Naive thymus-derived CD4-positive, alpha-beta T cell (primary cell): Measurements from ENCODE around the gene BRAP. TPM values are rescaled to one million over a fixed set of nuclear protein-coding genes. Genes with fewer than 3 reads are reported as not detected.
"Not testable (repeated sequence)": the region's sequence is repeated elsewhere in the genome, so short reads cannot be mapped to it uniquely, and the experiment has no call there.

Experiments used
- ATAC-seq: fragments of 150-1000 bp; cut with Tn5 transposase; 2 replicates; pipeline ENCODE4 v1.10.0; 2021; ENCODE audit warnings: mild to moderate bottlenecking, moderate library complexity
- CTCF ChIA-PET: fragments of 350-600 bp; sonication (Branson Sonifier 250); formaldehyde crosslinking; loops from one replicate; lab custom pipeline; 2021; ENCODE audit warnings: antibody characterized with exemption; lab: Charles Lee
- POLR2A ChIA-PET: fragments of 350-600 bp; sonication (Branson Sonifier 250); formaldehyde crosslinking; loops from one replicate; lab custom pipeline; 2021; ENCODE audit warnings: antibody characterized with exemption, inconsistent platforms; lab: Charles Lee
- DNase-seq, 9 donors: peaks; one replicate each; pipeline versions ENCODE4 v3.0.0 to v3.0.0-alpha.2; 2020 to 2022; ENCODE audit warnings: mixed read lengths in 1 of 9
- H3K27ac ChIP-seq: one replicate; pipeline ENCODE4 v1.7.0; 2013; ENCODE audit warnings: mild to moderate bottlenecking, low read depth, low read length, moderate library complexity
- H3K27me3 ChIP-seq, 2 donors: one replicate each; pipeline ENCODE4 v1.7.0; 2013; ENCODE audit warnings: low read length in 2 of 2, mild to moderate bottlenecking in 2 of 2, moderate library complexity in 2 of 2; ENCODE audit not compliant: control insufficient read depth in 2 of 2, insufficient read depth in 2 of 2
- H3K36me3 ChIP-seq, 3 experiments: 1 replicate in 2 of 3; 2 replicates in 1 of 3; pipeline ENCODE4 v1.7.0; 2013; ENCODE audit warnings: low read length in 3 of 3, mild to moderate bottlenecking in 3 of 3, moderate library complexity in 1 of 3; ENCODE audit not compliant: insufficient read depth in 3 of 3, control insufficient read depth in 2 of 3
- H3K4me1 ChIP-seq, 2 donors: one replicate each; pipeline ENCODE4 v1.7.0; 2013; ENCODE audit warnings: low read length in 2 of 2, mild to moderate bottlenecking in 2 of 2, moderate library complexity in 1 of 2; ENCODE audit not compliant: control insufficient read depth in 2 of 2, insufficient read depth in 2 of 2
- H3K4me3 ChIP-seq: 2 replicates; pipeline ENCODE4 v1.7.0; 2013; ENCODE audit warnings: mild to moderate bottlenecking, low read length
- H3K9me3 ChIP-seq, 3 experiments: 1 replicate in 2 of 3; 2 replicates in 1 of 3; pipeline ENCODE4 v1.7.0; 2013; ENCODE audit warnings: low read length in 3 of 3; ENCODE audit not compliant: control insufficient read depth in 2 of 3
- H3K27ac Mint-ChIP-seq, 9 donors: one replicate each; pipeline ENCODE4 v1.8.0; 2020 to 2022; ENCODE audit warnings: mixed read lengths in 9 of 9, mild to moderate bottlenecking in 8 of 9, moderate library complexity in 5 of 9, inconsistent platforms in 2 of 9
- H3K27me3 Mint-ChIP-seq, 5 donors: one replicate each; pipeline ENCODE4 v1.8.0; 2021 to 2022; ENCODE audit warnings: mixed read lengths in 5 of 5, mild to moderate bottlenecking in 1 of 5
- H3K36me3 Mint-ChIP-seq, 5 donors: one replicate each; pipeline ENCODE4 v1.8.0; 2020 to 2022; ENCODE audit warnings: mixed read lengths in 5 of 5, mild to moderate bottlenecking in 3 of 5, inconsistent platforms in 1 of 5
- H3K4me1 Mint-ChIP-seq, 7 donors: one replicate each; pipeline ENCODE4 v1.8.0; 2020 to 2022; ENCODE audit warnings: mixed read lengths in 7 of 7, mild to moderate bottlenecking in 3 of 7, inconsistent platforms in 1 of 7
- H3K4me3 Mint-ChIP-seq, 10 donors: one replicate each; pipeline ENCODE4 v1.8.0; 2020 to 2022; ENCODE audit warnings: mild to moderate bottlenecking in 10 of 10, mixed read lengths in 10 of 10, moderate library complexity in 6 of 10, inconsistent platforms in 2 of 10
- H3K9me3 Mint-ChIP-seq, 11 donors: one replicate each; pipeline ENCODE4 v1.8.0; 2020 to 2022; ENCODE audit warnings: mixed read lengths in 11 of 11, mild to moderate bottlenecking in 4 of 11, inconsistent platforms in 1 of 11, moderate library complexity in 1 of 11
- intact Hi-C, 2 donors: fragments of 100-400 bp; cut with micrococcal nuclease; formaldehyde crosslinking; loops; one replicate each; pipeline ENCODE4 v1.15.1; 2023
- polyA plus RNA-seq, 2 donors: library from polyadenylated mRNA; unstranded; fragments of 300-500 nt; fragmentation: Illumina TruSeq; gene quantifications; one replicate each; pipeline ENCODE4 v1.2.3, GENCODE V29; 2021
- total RNA-seq, 6 experiments: library from RNA in 5 of 6; stranded (reverse) in 5 of 6; gene quantifications; 1 replicate in 5 of 6; 2 replicates in 1 of 6; pipeline ENCODE4 v1.2.3 and lab custom pipeline; 2021 to 2026

Gene BRAP
- total and polyA plus RNA-seq, 7 experiments from 2014 or later = 19.4 to 27.3 (median 23.0) TPM

DNA sequence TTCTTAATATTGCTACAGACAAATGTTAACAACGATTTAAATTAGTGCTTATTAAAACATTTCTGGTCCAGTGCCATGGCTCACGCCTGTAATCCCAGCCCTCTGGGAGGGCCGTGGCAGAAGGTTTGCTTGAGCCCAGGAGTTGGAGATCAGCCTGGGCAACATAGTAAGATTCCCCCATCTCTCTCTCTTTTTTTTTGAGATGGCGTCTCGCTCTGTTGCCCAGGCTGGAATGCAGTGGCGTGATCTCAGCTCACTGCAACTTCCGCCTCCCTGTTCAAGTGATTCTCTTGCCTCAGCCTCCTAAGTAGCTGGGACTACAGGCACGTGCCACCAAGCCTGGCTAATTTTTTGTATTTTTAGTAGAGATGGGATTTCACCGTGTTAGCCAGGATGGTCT, 33.2 kb downstream of the BRAP start:
- ATAC-seq, H3K4me3 Mint-ChIP-seq, DNase-seq, H3K4me1 Mint-ChIP-seq, H3K27ac ChIP-seq, H3K27me3 Mint-ChIP-seq, H3K4me1 ChIP-seq, H3K27me3 ChIP-seq, H3K9me3 Mint-ChIP-seq, CTCF ChIA-PET, intact Hi-C loops, H3K27ac Mint-ChIP-seq, POLR2A ChIA-PET, H3K9me3 ChIP-seq, H3K4me3 ChIP-seq: not testable (repeated sequence)
- H3K36me3 Mint-ChIP-seq = peaks cover 10 to 32% (median 18%) of the 10 kb centered on the region in 5 donors
- H3K36me3 ChIP-seq = peaks cover 21 to 72% (median 22%) of the 10 kb centered on the region in 3 experiments

DNA sequence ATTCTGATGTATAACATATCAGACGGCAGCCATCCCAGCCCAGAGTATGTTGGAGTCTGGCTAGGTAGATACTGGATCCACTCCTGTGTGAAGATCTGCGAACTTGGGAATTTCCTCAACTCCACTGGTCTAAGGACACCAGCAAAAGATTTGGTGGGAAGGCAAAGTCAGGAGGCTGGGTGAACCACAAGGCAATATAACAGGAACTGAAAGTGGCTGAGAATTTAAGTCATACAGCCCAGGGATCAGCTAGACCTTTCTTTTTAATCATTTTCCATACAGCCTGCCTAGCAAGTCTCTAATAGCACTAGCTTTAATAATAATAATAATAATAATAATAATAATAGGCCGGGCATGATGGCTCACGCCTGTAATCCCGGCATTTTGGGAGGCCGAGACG, 34.8 kb downstream of the BRAP start:
- H3K27me3 ChIP-seq = no peaks in the 10 kb centered on the region
- Mint-ChIP-seq H3K27me3 (no peaks in the 10 kb centered on the region), H3K27ac (no peak overlapping the region), H3K4me1 (peaks cover 0 to 5% (median 0%) of the 10 kb centered on the region in 7 donors), H3K9me3 (no peaks in the 10 kb centered on the region), H3K4me3 (no peak overlapping the region), H3K36me3 (peaks cover 14 to 38% (median 21%) of the 10 kb centered on the region in 5 donors)
- no peaks in the 10 kb centered on the region for H3K4me1 ChIP-seq
- H3K27ac ChIP-seq = no peak overlapping the region
- CTCF ChIA-PET = no interaction called here
- no peaks in the 10 kb centered on the region for H3K9me3 ChIP-seq
- DNase-seq (no peak), ATAC-seq (no peak)
- H3K4me3 ChIP-seq = no peak overlapping the region
- H3K36me3 ChIP-seq = peaks cover 17 to 74% (median 17%) of the 10 kb centered on the region in 3 experiments
- POLR2A ChIA-PET = no interaction called here
- intact Hi-C loops = no loop called here

DNA sequence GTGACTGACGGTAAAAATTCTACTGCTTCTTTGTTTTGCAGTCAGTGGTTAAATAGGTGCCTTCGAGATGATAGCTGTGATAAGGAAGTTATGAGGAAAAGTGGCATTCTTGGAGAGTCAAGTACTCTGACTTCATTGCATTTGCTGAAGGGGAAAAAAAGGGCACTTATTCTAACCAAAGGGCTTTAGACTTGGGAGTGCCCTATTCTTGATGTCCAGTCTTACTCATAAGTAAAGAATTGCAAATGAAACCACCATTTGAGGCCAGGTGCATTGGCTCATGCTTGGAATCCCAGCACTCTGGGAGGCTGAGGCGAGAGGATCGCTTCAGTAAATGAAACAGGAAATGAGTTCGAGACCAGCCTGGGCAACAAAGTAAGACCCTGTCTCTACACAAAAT, 40.3 kb downstream of the BRAP start:
- H3K4me3 Mint-ChIP-seq = no peak overlapping the region
- H3K4me1 Mint-ChIP-seq = peaks cover 0 to 3% (median 0%) of the 10 kb centered on the region in 7 donors
- CTCF ChIA-PET = no interaction called here
- intact Hi-C loops = loop anchor here in 1 of 2 donors (10.0 kb wide), 1 partner anchor 51 kb away; the partner anchor contains the start of gene ATXN2
- Histone ChIP-seq H3K4me3 (no peak overlapping the region), H3K9me3 (no peaks in the 10 kb centered on the region), H3K27me3 (no peaks in the 10 kb centered on the region), H3K36me3 (peaks cover 15 to 73% (median 24%) of the 10 kb centered on the region in 3 experiments), H3K4me1 (no peaks in the 10 kb centered on the region), H3K27ac (no peak overlapping the region)
- H3K27ac Mint-ChIP-seq = no peak overlapping the region
- H3K9me3 Mint-ChIP-seq = no peaks in the 10 kb centered on the region
- no peak for ATAC-seq
- no peaks in the 10 kb centered on the region for H3K27me3 Mint-ChIP-seq
- peaks cover 13 to 46% (median 20%) of the 10 kb centered on the region in 5 donors for H3K36me3 Mint-ChIP-seq
- DNase-seq = no peak
- POLR2A ChIA-PET = no interaction called here

DNA sequence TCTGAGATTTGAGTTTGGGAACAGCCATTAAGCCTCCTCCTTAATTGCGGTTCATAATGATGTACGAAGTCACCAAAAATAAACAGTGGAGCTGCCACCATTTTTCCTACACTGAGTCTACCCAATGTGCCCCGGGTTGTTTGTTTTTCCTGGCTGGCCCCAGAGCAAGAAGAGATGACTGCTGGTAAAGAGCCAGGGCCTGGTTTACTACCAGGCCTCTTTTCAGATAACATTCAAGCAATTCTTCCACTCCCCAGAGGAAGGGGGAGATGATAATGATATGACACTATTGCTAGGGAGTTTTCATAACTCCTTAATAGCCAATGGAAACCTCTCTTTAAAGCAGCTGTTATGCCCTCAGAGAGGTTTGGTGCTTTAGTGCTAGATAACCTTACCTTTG, 42.3 kb downstream of the BRAP start:
- no peak overlapping the region for H3K4me3 ChIP-seq
- H3K4me1 ChIP-seq = no peaks in the 10 kb centered on the region
- DNase-seq (no peak), ATAC-seq (no peak)
- Mint-ChIP-seq H3K4me3 (no peak overlapping the region), H3K9me3 (no peaks in the 10 kb centered on the region), H3K36me3 (peaks cover 6 to 44% (median 15%) of the 10 kb centered on the region in 5 donors), H3K27ac (no peak overlapping the region), H3K4me1 (peaks cover 0 to 3% (median 0%) of the 10 kb centered on the region in 7 donors), H3K27me3 (no peaks in the 10 kb centered on the region)
- peaks cover 15 to 57% (median 19%) of the 10 kb centered on the region in 3 experiments for H3K36me3 ChIP-seq
- no peaks in the 10 kb centered on the region for H3K9me3 ChIP-seq
- intact Hi-C loops = loop anchor here in 1 of 2 donors (10.0 kb wide), 1 partner anchor 49 kb away; the partner anchor contains the start of gene ATXN2
- H3K27ac ChIP-seq = no peak overlapping the region
- ChIA-PET CTCF (no interaction called here), POLR2A (no interaction called here)
- H3K27me3 ChIP-seq = no peaks in the 10 kb centered on the region

DNA sequence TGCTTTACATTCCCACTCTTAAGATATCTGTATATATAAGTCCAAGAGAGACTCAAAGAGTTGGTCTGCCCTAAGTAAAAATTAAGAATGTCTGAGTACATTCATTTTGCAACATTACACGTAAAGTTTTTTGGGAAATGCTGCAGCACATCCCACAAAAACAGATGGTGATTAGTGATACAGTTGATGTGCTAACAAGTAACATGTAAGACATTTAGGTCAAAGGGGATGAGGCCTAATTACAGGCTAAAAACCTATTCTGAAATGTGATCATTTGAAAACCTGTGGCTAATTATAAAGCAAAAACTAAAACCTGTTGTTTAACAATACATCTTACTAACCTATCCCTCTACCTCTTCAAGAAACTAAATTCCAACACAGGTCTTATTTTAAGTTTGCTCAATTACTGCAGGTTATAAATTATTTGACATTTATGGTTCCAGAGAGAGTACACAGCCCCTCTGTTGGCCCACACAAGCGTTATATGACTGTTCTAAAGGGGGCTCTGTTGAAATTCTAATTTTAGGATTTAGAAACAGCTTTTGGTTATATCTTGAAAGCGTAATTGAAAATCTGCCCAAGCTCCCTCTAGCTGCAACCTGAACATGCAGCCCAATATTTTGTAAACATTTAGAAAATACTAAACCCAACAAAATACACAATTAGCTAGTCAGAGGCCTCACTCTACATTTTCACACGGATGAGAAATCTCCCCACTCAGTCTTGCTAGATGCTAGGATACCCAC, 42.9 kb downstream of the BRAP start:
- Mint-ChIP-seq H3K4me1 (peaks cover 0 to 3% (median 0%) of the 10 kb centered on the region in 7 donors), H3K4me3 (no peak overlapping the region), H3K27me3 (no peaks in the 10 kb centered on the region), H3K27ac (no peak overlapping the region), H3K36me3 (peaks cover 6 to 44% (median 15%) of the 10 kb centered on the region in 5 donors), H3K9me3 (no peaks in the 10 kb centered on the region)
- H3K4me1 ChIP-seq = no peaks in the 10 kb centered on the region
- no peaks in the 10 kb centered on the region for H3K27me3 ChIP-seq
- no peak overlapping the region for H3K27ac ChIP-seq
- no peaks in the 10 kb centered on the region for H3K9me3 ChIP-seq
- H3K36me3 ChIP-seq = peaks cover 15 to 57% (median 19%) of the 10 kb centered on the region in 3 experiments
- POLR2A ChIA-PET = no interaction called here
- intact Hi-C loops = loop anchor here in 1 of 2 donors (10.0 kb wide), 1 partner anchor 48 kb away; the partner anchor contains the start of gene ATXN2
- DNase-seq (no peak), ATAC-seq (no peak)
- CTCF ChIA-PET = no interaction called here
- H3K4me3 ChIP-seq = no peak overlapping the region

DNA sequence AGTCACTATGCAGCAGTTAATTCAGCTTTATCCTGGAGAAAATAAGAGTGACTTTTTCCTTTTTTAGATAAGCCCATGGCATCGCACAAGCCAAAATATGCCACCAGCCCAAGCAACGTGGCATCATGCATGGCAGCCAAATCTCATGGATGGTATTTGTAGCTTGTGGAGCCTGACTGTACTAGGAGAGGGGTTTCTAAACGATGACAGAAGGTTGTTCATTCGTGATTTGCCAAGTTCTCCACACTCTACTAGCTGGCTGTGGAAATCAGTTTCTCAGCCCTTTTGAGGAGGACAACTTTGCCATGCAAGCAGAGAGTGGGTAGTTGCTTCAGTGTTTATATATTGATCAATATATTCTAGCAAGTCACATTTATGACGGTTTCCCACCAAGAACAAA, 45.2 kb downstream of the BRAP start:
- no peak overlapping the region for H3K4me3 ChIP-seq
- ChIA-PET POLR2A (no interaction called here), CTCF (no interaction called here)
- Mint-ChIP-seq H3K36me3 (peaks cover 3 to 29% (median 5%) of the 10 kb centered on the region in 5 donors), H3K27ac (peak overlapping the region in 2 of 9 donors; percentile 17 to 38), H3K27me3 (no peaks in the 10 kb centered on the region), H3K4me3 (no peak overlapping the region), H3K4me1 (peaks cover 0 to 3% (median 0%) of the 10 kb centered on the region in 7 donors), H3K9me3 (no peaks in the 10 kb centered on the region)
- no peaks in the 10 kb centered on the region for H3K27me3 ChIP-seq
- no peaks in the 10 kb centered on the region for H3K4me1 ChIP-seq
- intact Hi-C loops = loop anchor here in 1 of 2 donors (10.0 kb wide), 1 partner anchor 46 kb away; the partner anchor contains the start of gene ATXN2
- H3K9me3 ChIP-seq = no peaks in the 10 kb centered on the region
- no peak for ATAC-seq
- no peak overlapping the region for H3K27ac ChIP-seq
- H3K36me3 ChIP-seq = peaks cover 10 to 35% (median 16%) of the 10 kb centered on the region in 3 experiments
- no peak for DNase-seq
